ENCODE measurements around the gene FUS. TPM values are rescaled to one million over a fixed set of nuclear protein-coding genes. Genes with fewer than 3 reads are reported as not detected.

The FUS gene
- total and polyA plus RNA-seq, 9 of the 15 experiments (the other 6 are each of a cell fraction or from before 2014, with no cell fraction given) = 43.9 to 575 (median 87.2) TPM

DNA sequence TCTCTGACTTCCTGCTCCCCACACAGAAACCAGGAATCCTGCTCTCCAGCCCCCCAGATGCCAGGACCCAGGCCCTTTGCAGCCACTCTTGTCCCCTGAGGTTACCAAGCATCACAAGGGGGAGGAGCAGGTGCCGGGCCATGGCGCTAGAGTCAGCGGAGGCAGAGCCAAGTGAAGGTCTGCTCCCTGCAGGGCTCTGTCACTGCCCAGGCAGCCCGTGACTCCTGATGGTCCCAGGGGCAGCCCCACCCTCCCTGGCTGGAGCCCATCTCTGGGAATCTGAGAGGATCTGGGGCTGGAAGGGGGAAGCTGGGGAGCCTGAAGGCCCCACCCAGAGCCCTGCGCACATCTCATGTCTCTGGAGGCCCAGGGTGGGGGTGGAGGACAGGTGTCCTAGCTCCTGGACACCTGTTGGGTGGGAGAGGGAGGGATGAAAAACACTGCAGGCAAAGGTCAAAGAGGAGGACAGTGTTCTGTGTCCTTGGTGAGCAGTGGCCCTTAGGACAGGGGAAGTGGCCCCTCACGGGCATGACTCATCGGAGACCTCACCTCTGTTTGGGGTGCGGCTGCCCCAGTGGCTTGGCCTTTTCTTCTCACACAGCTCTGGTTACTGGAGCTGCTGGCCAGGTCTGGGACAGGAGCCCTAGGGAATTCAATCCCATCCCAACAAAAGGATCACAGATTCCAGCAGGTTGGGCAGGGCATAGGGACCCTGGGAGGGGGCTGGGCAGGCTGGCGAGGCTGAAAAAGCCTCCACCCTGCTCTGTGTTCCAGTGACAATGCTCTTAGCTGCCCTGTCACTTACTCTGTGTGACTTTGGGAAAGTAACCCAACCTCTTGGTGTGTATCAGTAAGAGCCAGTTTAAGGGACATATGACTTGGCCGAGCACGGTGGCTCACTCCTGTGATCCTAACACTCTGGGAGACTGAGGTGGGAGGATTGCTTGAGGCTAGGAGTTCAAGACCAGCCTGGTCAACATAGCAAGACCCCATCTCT lies 29.7 kb upstream of the FUS start, which contains the start of gene PRSS36:
PRSS36 (minus strand) TSS at position 173 of the 997 bp plus-strand sequence; CDS start at position 142, 31 bp downstream.
- no TSS peak for BruUV-seq (replicated peaks)
- H3K9me3 ChIP-seq (replicated peaks; ENCODE audit: control insufficient read depth, insufficient read depth, low read depth, low read length) = no peaks in the 10 kb centered on the region
- no peak within 1 kb of the TSS for H3K4me2 ChIP-seq (ENCODE audit: insufficient read depth, low read length)
- no peak within 1 kb of the TSS for H2AFZ ChIP-seq (ENCODE audit: low read depth, low read length)
- DNase-seq (ENCODE audit: extremely low read depth in 1 of 4, low spot score in 3 of 4) (peak in 1 of 4 experiments; percentile 32), ATAC-seq (0 out of 3 replicates have a peak, but pooled peaks have one; percentile 5), FAIRE-seq (no peak)
- H3K27ac ChIP-seq (ENCODE audit: extremely low read depth, low read depth, low read length) = no peak within 1 kb of the TSS
- POLR2A ChIA-PET = interaction anchor here (0.8 to 2.3 kb wide), 3 partner anchors 9 to 302 kb away, joined by 3 to 9 read pairs (median 9); partner anchors contain the start of gene FUS
- no peaks in the 10 kb centered on the region for H3K36me3 ChIP-seq (ENCODE audit: control insufficient read depth, insufficient read depth, low read length)
- CTCF ChIA-PET (ENCODE audit: low intra/inter-chr PET ratio) = no interaction called here
- intact Hi-C loops (cut with micrococcal nuclease) (loop anchor here (10.0 kb wide), 1 partner anchor 165 kb away; the partner anchor contains the start of gene HSD3B7), in situ Hi-C loops (cut with MboI) (no loop called here)
- H3K9me1 ChIP-seq (ENCODE audit: control insufficient read depth, insufficient read depth, low read length) = no peaks in the 10 kb centered on the region
- no peaks in the 10 kb centered on the region for H3K79me2 ChIP-seq (ENCODE audit: control insufficient read depth, insufficient read depth, low read length)
- H3K4me1 ChIP-seq (replicated peaks in 1 of 2; ENCODE audit: control insufficient read depth in 2 of 2, insufficient read depth in 2 of 2, low read length in 2 of 2) = peaks cover 0 to 25% of the 10 kb centered on the region in 2 experiments; a peak in 3 of 5 replicates
- H3K27me3 ChIP-seq (ENCODE audit: control insufficient read depth in 2 of 2, insufficient read depth in 2 of 2, low read length in 2 of 2) = peaks cover 15 to 21% of the 10 kb centered on the region in 2 experiments; a peak in 4 of 5 replicates
- peak within 1 kb of the TSS in 1 of 2 experiments; percentile 81; a peak in 2 of 4 replicates for H3K9ac ChIP-seq (ENCODE audit: insufficient read depth in 1 of 2, low read depth in 2 of 2, low read length in 2 of 2)
- no peaks in the 10 kb centered on the region; the same call in 1 of the 2 replicates for H4K20me1 ChIP-seq (replicated peaks; ENCODE audit: control insufficient read depth, insufficient read depth, low read length)
- WGBS (ENCODE audit: insufficient coverage, low coverage, missing lambda C conversion rate) = 36% methylated on average over 10 of the region's 11 CpGs
- H3K4me3 ChIP-seq = no peak within 1 kb of the TSS
- TF ChIP-seq, protein P1, sequence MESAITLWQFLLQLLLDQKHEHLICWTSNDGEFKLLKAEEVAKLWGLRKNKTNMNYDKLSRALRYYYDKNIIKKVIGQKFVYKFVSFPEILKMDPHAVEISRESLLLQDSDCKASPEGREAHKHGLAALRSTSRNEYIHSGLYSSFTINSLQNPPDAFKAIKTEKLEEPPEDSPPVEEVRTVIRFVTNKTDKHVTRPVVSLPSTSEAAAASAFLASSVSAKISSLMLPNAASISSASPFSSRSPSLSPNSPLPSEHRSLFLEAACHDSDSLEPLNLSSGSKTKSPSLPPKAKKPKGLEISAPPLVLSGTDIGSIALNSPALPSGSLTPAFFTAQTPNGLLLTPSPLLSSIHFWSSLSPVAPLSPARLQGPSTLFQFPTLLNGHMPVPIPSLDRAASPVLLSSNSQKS (CRISPR knock-in tag; IDR thresholded peaks at IDR 0.05) = no peak
- TF ChIP-seq ZNF121 (CRISPR knock-in tag; conservative IDR thresholded peaks at IDR 0.05) = 0 out of 2 replicates have a peak, but pooled peaks have one; percentile 9
- TF ChIP-seq EHMT2 (IDR thresholded peaks at IDR 0.05) = no peak
- TF ChIP-seq, protein P2, sequence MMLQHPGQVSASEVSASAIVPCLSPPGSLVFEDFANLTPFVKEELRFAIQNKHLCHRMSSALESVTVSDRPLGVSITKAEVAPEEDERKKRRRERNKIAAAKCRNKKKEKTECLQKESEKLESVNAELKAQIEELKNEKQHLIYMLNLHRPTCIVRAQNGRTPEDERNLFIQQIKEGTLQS (IDR thresholded peaks at IDR 0.05) = peak; percentile 67
- TF ChIP-seq, protein P2 (CRISPR knock-in tag; conservative IDR thresholded peaks at IDR 0.05) = no peak
- no peak for TF ChIP-seq PTBP1 (IDR thresholded peaks at IDR 0.05; ENCODE audit: low read depth, low read length)
- TF ChIP-seq, protein P3, sequence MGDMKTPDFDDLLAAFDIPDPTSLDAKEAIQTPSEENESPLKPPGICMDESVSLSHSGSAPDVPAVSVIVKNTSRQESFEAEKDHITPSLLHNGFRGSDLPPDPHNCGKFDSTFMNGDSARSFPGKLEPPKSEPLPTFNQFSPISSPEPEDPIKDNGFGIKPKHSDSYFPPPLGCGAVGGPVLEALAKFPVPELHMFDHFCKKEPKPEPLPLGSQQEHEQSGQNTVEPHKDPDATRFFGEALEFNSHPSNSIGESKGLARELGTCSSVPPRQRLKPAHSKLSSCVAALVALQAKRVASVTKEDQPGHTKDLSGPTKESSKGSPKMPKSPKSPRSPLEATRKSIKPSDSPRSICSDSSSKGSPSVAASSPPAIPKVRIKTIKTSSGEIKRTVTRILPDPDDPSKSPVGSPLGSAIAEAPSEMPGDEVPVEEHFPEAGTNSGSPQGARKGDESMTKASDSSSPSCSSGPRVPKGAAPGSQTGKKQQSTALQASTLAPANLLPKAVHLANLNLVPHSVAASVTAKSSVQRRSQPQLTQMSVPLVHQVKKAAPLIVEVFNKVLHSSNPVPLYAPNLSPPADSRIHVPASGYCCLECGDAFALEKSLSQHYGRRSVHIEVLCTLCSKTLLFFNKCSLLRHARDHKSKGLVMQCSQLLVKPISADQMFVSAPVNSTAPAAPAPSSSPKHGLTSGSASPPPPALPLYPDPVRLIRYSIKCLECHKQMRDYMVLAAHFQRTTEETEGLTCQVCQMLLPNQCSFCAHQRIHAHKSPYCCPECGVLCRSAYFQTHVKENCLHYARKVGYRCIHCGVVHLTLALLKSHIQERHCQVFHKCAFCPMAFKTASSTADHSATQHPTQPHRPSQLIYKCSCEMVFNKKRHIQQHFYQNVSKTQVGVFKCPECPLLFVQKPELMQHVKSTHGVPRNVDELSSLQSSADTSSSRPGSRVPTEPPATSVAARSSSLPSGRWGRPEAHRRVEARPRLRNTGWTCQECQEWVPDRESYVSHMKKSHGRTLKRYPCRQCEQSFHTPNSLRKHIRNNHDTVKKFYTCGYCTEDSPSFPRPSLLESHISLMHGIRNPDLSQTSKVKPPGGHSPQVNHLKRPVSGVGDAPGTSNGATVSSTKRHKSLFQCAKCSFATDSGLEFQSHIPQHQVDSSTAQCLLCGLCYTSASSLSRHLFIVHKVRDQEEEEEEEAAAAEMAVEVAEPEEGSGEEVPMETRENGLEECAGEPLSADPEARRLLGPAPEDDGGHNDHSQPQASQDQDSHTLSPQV (IDR thresholded peaks at IDR 0.05) = no peak
- TF ChIP-seq, protein P4, sequence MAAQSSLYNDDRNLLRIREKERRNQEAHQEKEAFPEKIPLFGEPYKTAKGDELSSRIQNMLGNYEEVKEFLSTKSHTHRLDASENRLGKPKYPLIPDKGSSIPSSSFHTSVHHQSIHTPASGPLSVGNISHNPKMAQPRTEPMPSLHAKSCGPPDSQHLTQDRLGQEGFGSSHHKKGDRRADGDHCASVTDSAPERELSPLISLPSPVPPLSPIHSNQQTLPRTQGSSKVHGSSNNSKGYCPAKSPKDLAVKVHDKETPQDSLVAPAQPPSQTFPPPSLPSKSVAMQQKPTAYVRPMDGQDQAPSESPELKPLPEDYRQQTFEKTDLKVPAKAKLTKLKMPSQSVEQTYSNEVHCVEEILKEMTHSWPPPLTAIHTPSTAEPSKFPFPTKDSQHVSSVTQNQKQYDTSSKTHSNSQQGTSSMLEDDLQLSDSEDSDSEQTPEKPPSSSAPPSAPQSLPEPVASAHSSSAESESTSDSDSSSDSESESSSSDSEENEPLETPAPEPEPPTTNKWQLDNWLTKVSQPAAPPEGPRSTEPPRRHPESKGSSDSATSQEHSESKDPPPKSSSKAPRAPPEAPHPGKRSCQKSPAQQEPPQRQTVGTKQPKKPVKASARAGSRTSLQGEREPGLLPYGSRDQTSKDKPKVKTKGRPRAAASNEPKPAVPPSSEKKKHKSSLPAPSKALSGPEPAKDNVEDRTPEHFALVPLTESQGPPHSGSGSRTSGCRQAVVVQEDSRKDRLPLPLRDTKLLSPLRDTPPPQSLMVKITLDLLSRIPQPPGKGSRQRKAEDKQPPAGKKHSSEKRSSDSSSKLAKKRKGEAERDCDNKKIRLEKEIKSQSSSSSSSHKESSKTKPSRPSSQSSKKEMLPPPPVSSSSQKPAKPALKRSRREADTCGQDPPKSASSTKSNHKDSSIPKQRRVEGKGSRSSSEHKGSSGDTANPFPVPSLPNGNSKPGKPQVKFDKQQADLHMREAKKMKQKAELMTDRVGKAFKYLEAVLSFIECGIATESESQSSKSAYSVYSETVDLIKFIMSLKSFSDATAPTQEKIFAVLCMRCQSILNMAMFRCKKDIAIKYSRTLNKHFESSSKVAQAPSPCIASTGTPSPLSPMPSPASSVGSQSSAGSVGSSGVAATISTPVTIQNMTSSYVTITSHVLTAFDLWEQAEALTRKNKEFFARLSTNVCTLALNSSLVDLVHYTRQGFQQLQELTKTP (IDR thresholded peaks at IDR 0.05; ENCODE audit: low read depth in 1 of 2, partially characterized antibody in 2 of 2) = no peak
- no peak for TF ChIP-seq ZBTB1 (CRISPR knock-in tag; IDR thresholded peaks at IDR 0.05; ENCODE audit: borderline replicate concordance, low read depth)
